HepG2 (cell line): Measurements from ENCODE around the gene RTBDN. TPM values are rescaled to one million over a fixed set of nuclear protein-coding genes. Genes with fewer than 3 reads are reported as not detected.

Source experiments
- ATF7 ChIP-seq, 2 experiments: fragments of 450-650 bp in 1 of 2; sonication (generic) in 1 of 2; formaldehyde crosslinking in 1 of 2; IDR thresholded peaks; 2 replicates each; pipeline versions ENCODE4 v1.4.0 to v1.6.1; 2016 to 2020; ENCODE audit warnings: antibody characterized with exemption in 1 of 2, mild to moderate bottlenecking in 1 of 2, missing genetic modification reagents in 1 of 2
- CENPT ChIP-seq: sonication (generic); formaldehyde crosslinking; IDR thresholded peaks from 2 replicates; pipeline ENCODE4 v1.8.0; 2022; ENCODE audit warnings: low read depth, mild to moderate bottlenecking, moderate library complexity, missing genetic modification reagents
- FOXP1 ChIP-seq, 2 experiments: fragments of 450-650 bp in 1 of 2; IDR thresholded peaks; 2 replicates each; pipeline ENCODE4 v1.6.1; 2017 to 2018; ENCODE audit warnings: antibody characterized with exemption in 1 of 2
- GLI4 ChIP-seq: sonication (generic); formaldehyde crosslinking; IDR thresholded peaks from 2 replicates; pipeline ENCODE4 v1.5.1; 2020; ENCODE audit warnings: missing genetic modification reagents, mild to moderate bottlenecking, moderate library complexity, borderline replicate concordance
- KDM5A ChIP-seq: fragments of 200-600 bp; sonication (generic); IDR thresholded peaks from 2 replicates; pipeline ENCODE4 v1.7.0; 2018; ENCODE audit warnings: antibody characterized with exemption, mild to moderate bottlenecking, low read length, borderline replicate concordance
- KLF12 ChIP-seq: sonication (generic); formaldehyde crosslinking; IDR thresholded peaks from 2 replicates; pipeline ENCODE4 v1.4.0; 2020; ENCODE audit warnings: missing genetic modification reagents, borderline replicate concordance
- NFATC3 ChIP-seq: sonication (generic); formaldehyde crosslinking; IDR thresholded peaks from 2 replicates; pipeline ENCODE4 v1.5.1; 2020; ENCODE audit warnings: mild to moderate bottlenecking, missing genetic modification reagents
- NFKB2 ChIP-seq: sonication (generic); formaldehyde crosslinking; IDR thresholded peaks from 2 replicates; pipeline ENCODE4 v1.4.0; 2020; ENCODE audit warnings: missing genetic modification reagents, borderline replicate concordance
- SP4 ChIP-seq: sonication (generic); formaldehyde crosslinking; IDR thresholded peaks from 2 replicates; pipeline ENCODE4 v1.8.1; 2023; ENCODE audit warnings: mild to moderate bottlenecking, missing genetic modification reagents
- SUZ12 ChIP-seq: fragments of 150-350 bp; IDR thresholded peaks from 2 replicates; pipeline ENCODE4 v1.6.1; 2014; ENCODE audit warnings: low read depth, low read length
- SYNCRIP ChIP-seq: fragments of 200-400 bp; formaldehyde crosslinking; IDR thresholded peaks from 2 replicates; pipeline ENCODE4 v1.6.1; 2018; ENCODE audit warnings: mild to moderate bottlenecking, low read depth, low read length; ENCODE audit not compliant: insufficient read depth
- XRCC5 ChIP-seq: fragments of 200-400 bp; formaldehyde crosslinking; optimal IDR thresholded peaks from 2 replicates; pipeline ENCODE3; 2017; ENCODE audit warnings: mild to moderate bottlenecking, low read length
- ZNF33B ChIP-seq: sonication (generic); formaldehyde crosslinking; IDR thresholded peaks from 2 replicates; pipeline ENCODE4 v1.5.1; 2020; ENCODE audit warnings: mild to moderate bottlenecking, missing genetic modification reagents
- ZNF430 ChIP-seq: sonication (generic); formaldehyde crosslinking; IDR thresholded peaks from 2 replicates; pipeline ENCODE4 v1.9.0; 2021; ENCODE audit warnings: mild to moderate bottlenecking, missing genetic modification reagents
- ZNF589 ChIP-seq: sonication (generic); formaldehyde crosslinking; conservative IDR thresholded peaks from 2 replicates; pipeline ENCODE4 v1.8.0; 2022; ENCODE audit warnings: mild to moderate bottlenecking, moderate library complexity, missing genetic modification reagents
- ZNF598 ChIP-seq: sonication (generic); formaldehyde crosslinking; IDR thresholded peaks from 2 replicates; pipeline ENCODE4 v1.5.1; 2020; ENCODE audit warnings: mild to moderate bottlenecking, missing genetic modification reagents, borderline replicate concordance
- ZNF780A ChIP-seq: sonication (generic); formaldehyde crosslinking; IDR thresholded peaks from 2 replicates; pipeline ENCODE4 v1.8.0; 2022; ENCODE audit warnings: mild to moderate bottlenecking, missing genetic modification reagents, moderate library complexity
- ZSCAN25 ChIP-seq: sonication (generic); formaldehyde crosslinking; IDR thresholded peaks from 2 replicates; pipeline ENCODE4 v1.8.0; 2022; ENCODE audit warnings: mild to moderate bottlenecking, missing genetic modification reagents
- polyA plus RNA-seq, 8 experiments: library from polyadenylated mRNA; depleted of rRNA in 3 of 8; stranded (reverse) in 7 of 8; unstranded in 1 of 8; fragments of >200 nt; fragmentation: Illumina TruSeq in 4 of 8; extraction: Trizol in 4 of 8; gene quantifications; 2 replicates each; pipeline versions ENCODE4 v1.2.1 to v1.2.3, GENCODE V29; 2011 to 2016; ENCODE audit warnings: low read depth in 4 of 8, missing spikeins in 1 of 8, mixed read lengths in 1 of 8; ENCODE audit not compliant: insufficient read depth in 1 of 8
- total RNA-seq, 5 experiments: library from RNA; depleted of rRNA; stranded (reverse); fragments of >200 nt; fragmentation: Illumina TruSeq; extraction: Trizol; gene quantifications; 2 replicates each; pipeline ENCODE4 v1.2.3, GENCODE V29; 2016; ENCODE audit warnings: low read depth in 1 of 5
- TF ChIP-seq, protein P1 (sequence below): sonication (generic); formaldehyde crosslinking; IDR thresholded peaks from 2 replicates; pipeline ENCODE4 v1.4.0; 2020; ENCODE audit warnings: missing genetic modification reagents
- TF ChIP-seq, protein P2 (sequence below): IDR thresholded peaks from 2 replicates; pipeline ENCODE4 v1.6.1; 2016; ENCODE audit warnings: low read depth, missing genetic modification reagents, missing compliant biosample characterization
- TF ChIP-seq, protein P3 (sequence below): sonication (generic); formaldehyde crosslinking; IDR thresholded peaks from 2 replicates; pipeline ENCODE4 v1.5.1; 2020; ENCODE audit warnings: missing genetic modification reagents, mild to moderate bottlenecking, borderline replicate concordance

RTBDN gene
- total and polyA plus RNA-seq, 2 of the 13 experiments (the other 11 are each of a cell fraction or from before 2014, with no cell fraction given) = 0.27 to 0.48 TPM

- TF ChIP-seq, protein P1, sequence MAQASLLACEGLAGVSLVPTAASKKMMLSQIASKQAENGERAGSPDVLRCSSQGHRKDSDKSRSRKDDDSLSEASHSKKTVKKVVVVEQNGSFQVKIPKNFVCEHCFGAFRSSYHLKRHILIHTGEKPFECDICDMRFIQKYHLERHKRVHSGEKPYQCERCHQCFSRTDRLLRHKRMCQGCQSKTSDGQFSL (CRISPR knock-in tag) = no peak
- TF ChIP-seq ZSCAN25 (CRISPR knock-in tag) = no peak
- TF ChIP-seq SUZ12 = no peak
- peak; percentile 47; the same call in 1 of the 2 replicates for TF ChIP-seq ZNF598 (CRISPR knock-in tag)
- TF ChIP-seq KDM5A = 0 out of 2 replicates have a peak, but pooled peaks have one; percentile 28
- no peak for TF ChIP-seq NFATC3 (CRISPR knock-in tag)
- no peak for TF ChIP-seq SYNCRIP
- no peak for TF ChIP-seq ZNF33B (CRISPR knock-in tag)
- TF ChIP-seq ZNF430 (CRISPR knock-in tag) = peak; percentile 65; the same call in 1 of the 2 replicates
- peak; percentile 89; the same call in 1 of the 2 replicates for TF ChIP-seq NFKB2 (CRISPR knock-in tag)
- peak; percentile 15; the same call in 1 of the 2 replicates for TF ChIP-seq KLF12 (CRISPR knock-in tag)
- peak; percentile 47 for TF ChIP-seq XRCC5
- no peak for TF ChIP-seq ATF7 (IDR thresholded peaks at IDR 0.05)
- TF ChIP-seq ATF7 (CRISPR knock-in tag; IDR thresholded peaks at IDR 0.05) = 0 out of 2 replicates have a peak, but pooled peaks have one; percentile 24
- no peak for TF ChIP-seq FOXP1 (IDR thresholded peaks at IDR 0.05)
- TF ChIP-seq FOXP1 (CRISPR knock-in tag; IDR thresholded peaks at IDR 0.05) = peak; percentile 69
- no peak; the same call in 1 of the 2 replicates for TF ChIP-seq GLI4 (CRISPR knock-in tag)
- TF ChIP-seq CENPT (CRISPR knock-in tag) = no peak
- TF ChIP-seq, protein P2, sequence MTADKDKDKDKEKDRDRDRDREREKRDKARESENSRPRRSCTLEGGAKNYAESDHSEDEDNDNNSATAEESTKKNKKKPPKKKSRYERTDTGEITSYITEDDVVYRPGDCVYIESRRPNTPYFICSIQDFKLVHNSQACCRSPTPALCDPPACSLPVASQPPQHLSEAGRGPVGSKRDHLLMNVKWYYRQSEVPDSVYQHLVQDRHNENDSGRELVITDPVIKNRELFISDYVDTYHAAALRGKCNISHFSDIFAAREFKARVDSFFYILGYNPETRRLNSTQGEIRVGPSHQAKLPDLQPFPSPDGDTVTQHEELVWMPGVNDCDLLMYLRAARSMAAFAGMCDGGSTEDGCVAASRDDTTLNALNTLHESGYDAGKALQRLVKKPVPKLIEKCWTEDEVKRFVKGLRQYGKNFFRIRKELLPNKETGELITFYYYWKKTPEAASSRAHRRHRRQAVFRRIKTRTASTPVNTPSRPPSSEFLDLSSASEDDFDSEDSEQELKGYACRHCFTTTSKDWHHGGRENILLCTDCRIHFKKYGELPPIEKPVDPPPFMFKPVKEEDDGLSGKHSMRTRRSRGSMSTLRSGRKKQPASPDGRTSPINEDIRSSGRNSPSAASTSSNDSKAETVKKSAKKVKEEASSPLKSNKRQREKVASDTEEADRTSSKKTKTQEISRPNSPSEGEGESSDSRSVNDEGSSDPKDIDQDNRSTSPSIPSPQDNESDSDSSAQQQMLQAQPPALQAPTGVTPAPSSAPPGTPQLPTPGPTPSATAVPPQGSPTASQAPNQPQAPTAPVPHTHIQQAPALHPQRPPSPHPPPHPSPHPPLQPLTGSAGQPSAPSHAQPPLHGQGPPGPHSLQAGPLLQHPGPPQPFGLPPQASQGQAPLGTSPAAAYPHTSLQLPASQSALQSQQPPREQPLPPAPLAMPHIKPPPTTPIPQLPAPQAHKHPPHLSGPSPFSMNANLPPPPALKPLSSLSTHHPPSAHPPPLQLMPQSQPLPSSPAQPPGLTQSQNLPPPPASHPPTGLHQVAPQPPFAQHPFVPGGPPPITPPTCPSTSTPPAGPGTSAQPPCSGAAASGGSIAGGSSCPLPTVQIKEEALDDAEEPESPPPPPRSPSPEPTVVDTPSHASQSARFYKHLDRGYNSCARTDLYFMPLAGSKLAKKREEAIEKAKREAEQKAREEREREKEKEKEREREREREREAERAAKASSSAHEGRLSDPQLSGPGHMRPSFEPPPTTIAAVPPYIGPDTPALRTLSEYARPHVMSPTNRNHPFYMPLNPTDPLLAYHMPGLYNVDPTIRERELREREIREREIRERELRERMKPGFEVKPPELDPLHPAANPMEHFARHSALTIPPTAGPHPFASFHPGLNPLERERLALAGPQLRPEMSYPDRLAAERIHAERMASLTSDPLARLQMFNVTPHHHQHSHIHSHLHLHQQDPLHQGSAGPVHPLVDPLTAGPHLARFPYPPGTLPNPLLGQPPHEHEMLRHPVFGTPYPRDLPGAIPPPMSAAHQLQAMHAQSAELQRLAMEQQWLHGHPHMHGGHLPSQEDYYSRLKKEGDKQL (CRISPR knock-in tag) = peak; percentile 82; the same call in 1 of the 2 replicates
- no peak for TF ChIP-seq ZNF780A (CRISPR knock-in tag)
- peak; percentile 81; the same call in 1 of the 2 replicates for TF ChIP-seq SP4 (CRISPR knock-in tag)
- TF ChIP-seq, protein P3, sequence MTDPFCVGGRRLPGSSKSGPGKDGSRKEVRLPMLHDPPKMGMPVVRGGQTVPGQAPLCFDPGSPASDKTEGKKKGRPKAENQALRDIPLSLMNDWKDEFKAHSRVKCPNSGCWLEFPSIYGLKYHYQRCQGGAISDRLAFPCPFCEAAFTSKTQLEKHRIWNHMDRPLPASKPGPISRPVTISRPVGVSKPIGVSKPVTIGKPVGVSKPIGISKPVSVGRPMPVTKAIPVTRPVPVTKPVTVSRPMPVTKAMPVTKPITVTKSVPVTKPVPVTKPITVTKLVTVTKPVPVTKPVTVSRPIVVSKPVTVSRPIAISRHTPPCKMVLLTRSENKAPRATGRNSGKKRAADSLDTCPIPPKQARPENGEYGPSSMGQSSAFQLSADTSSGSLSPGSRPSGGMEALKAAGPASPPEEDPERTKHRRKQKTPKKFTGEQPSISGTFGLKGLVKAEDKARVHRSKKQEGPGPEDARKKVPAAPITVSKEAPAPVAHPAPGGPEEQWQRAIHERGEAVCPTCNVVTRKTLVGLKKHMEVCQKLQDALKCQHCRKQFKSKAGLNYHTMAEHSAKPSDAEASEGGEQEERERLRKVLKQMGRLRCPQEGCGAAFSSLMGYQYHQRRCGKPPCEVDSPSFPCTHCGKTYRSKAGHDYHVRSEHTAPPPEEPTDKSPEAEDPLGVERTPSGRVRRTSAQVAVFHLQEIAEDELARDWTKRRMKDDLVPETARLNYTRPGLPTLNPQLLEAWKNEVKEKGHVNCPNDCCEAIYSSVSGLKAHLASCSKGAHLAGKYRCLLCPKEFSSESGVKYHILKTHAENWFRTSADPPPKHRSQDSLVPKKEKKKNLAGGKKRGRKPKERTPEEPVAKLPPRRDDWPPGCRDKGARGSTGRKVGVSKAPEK (CRISPR knock-in tag) = no peak
- peak; percentile 87 for TF ChIP-seq ZNF589 (CRISPR knock-in tag)
Observed at GRCh38 chr19:12791345-12792050, 42.9 kb downstream of the RTBDN start, which contains the start of gene JUNB (continued).
